Ascending aorta (tissue), 2 donors: ENCODE measurements around the gene NFATC2. TPM values are rescaled to one million over a fixed set of nuclear protein-coding genes. Genes with fewer than 3 reads are reported as not detected.

Source experiments
- DNase-seq, 2 donors: peaks; one replicate each; pipeline ENCODE4 v3.0.0-alpha.2; 2019; ENCODE audit warnings: low spot score in 2 of 2
- H3K27ac ChIP-seq, 2 donors: fragments of 200-600 bp; sonication (generic); one replicate each; pipeline ENCODE4 v1.5.1; 2016 to 2017; ENCODE audit warnings: mild to moderate bottlenecking in 1 of 2
- H3K27me3 ChIP-seq: fragments of 200-600 bp; sonication (generic); one replicate; pipeline ENCODE4 v1.5.1; 2017
- H3K36me3 ChIP-seq, 2 donors: fragments of 200-600 bp; sonication (generic); one replicate each; pipeline ENCODE4 v1.5.1; 2016
- H3K4me1 ChIP-seq, 2 donors: fragments of 200-600 bp; sonication (generic); one replicate each; pipeline ENCODE4 v1.5.1; 2016 to 2017; ENCODE audit warnings: mild to moderate bottlenecking in 1 of 2
- H3K4me3 ChIP-seq, 2 donors: fragments of 200-600 bp; sonication (generic); one replicate each; pipeline ENCODE4 v1.5.1; 2016 to 2017; ENCODE audit warnings: mild to moderate bottlenecking in 1 of 2
- H3K9me3 ChIP-seq, 2 donors: fragments of 200-600 bp; sonication (generic); one replicate each; pipeline ENCODE4 v1.5.1; 2016
- intact Hi-C: fragments of 100-400 bp; cut with DNase I; formaldehyde crosslinking; loops from one replicate; pipeline ENCODE4 v1.15.1; 2023
- total RNA-seq: library from RNA; depleted of rRNA; stranded (reverse); fragments of >200 nt; gene quantifications from one replicate; pipeline ENCODE4 v1.1.0, GENCODE V29; 2016
- TF ChIP-seq, protein P1 (sequence below), 3 experiments: fragments of 200-600 bp in 2 of 3; fragments of 450-650 bp in 1 of 3; sonication (generic) in 2 of 3; IDR thresholded peaks; one replicate each; pipeline ENCODE4 v1.5.1; 2016 to 2019; ENCODE audit warnings: antibody characterized with exemption in 3 of 3, mild to moderate bottlenecking in 1 of 3, moderate library complexity in 1 of 3

Gene NFATC2
- total RNA-seq, 1 donor from 2014 or later = 7.9 TPM

DNA sequence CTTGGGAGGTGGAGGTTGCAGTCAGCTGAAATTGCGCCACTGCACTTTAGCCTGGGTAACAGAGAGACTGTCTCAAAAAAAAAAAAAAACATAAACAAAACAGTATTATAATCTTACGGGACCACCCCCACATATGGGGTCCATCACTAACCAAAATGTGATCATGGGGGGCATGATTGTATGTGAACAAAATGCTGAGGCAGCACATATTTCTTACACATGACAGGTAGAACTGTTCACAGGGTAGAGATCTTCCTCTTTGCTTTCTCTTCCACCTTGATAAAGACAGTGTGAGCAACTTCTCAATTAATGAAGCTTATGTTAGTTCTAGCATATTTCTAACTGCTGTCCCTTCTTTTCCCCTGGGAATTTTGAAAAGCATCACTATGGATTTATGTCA, 24.7 kb downstream of the NFATC2 start:
- Histone ChIP-seq H3K9me3 (no peaks in the 10 kb centered on the region), H3K4me3 (no peak overlapping the region), H3K36me3 (peaks cover under 1 to 7% of the 10 kb centered on the region in 2 donors), H3K27me3 (no peaks in the 10 kb centered on the region), H3K4me1 (no peaks in the 10 kb centered on the region), H3K27ac (no peak overlapping the region)
- no peak for DNase-seq
- TF ChIP-seq, protein P1, sequence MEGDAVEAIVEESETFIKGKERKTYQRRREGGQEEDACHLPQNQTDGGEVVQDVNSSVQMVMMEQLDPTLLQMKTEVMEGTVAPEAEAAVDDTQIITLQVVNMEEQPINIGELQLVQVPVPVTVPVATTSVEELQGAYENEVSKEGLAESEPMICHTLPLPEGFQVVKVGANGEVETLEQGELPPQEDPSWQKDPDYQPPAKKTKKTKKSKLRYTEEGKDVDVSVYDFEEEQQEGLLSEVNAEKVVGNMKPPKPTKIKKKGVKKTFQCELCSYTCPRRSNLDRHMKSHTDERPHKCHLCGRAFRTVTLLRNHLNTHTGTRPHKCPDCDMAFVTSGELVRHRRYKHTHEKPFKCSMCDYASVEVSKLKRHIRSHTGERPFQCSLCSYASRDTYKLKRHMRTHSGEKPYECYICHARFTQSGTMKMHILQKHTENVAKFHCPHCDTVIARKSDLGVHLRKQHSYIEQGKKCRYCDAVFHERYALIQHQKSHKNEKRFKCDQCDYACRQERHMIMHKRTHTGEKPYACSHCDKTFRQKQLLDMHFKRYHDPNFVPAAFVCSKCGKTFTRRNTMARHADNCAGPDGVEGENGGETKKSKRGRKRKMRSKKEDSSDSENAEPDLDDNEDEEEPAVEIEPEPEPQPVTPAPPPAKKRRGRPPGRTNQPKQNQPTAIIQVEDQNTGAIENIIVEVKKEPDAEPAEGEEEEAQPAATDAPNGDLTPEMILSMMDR (IDR thresholded peaks at IDR 0.05) = no peak
- intact Hi-C loops = no loop called here

DNA sequence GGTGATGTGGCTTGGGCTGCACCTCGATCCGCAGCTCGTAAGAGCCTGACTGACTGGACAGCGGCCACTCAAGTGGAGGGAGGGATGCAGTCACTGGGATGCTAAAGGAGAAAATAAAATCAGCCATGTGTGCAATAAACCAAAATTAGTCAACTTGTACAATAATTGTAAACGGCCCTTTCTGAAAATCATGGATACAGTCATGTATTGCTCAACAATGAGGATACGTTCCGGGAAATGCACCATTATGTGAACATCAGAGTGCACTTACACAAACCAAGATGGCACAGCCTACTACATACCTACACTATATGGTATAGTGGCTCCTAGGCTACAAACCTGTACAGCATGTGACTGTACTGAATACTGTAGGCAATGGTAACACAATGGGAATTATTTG, 25.7 kb downstream of the NFATC2 start:
- Histone ChIP-seq H3K9me3 (no peaks in the 10 kb centered on the region), H3K36me3 (peaks cover 0 to 7% of the 10 kb centered on the region in 2 donors), H3K27me3 (no peaks in the 10 kb centered on the region), H3K4me1 (no peaks in the 10 kb centered on the region), H3K4me3 (no peak overlapping the region), H3K27ac (no peak overlapping the region)
- intact Hi-C loops = no loop called here
- no peak for DNase-seq
- TF ChIP-seq, protein P1 (IDR thresholded peaks at IDR 0.05) = no peak

DNA sequence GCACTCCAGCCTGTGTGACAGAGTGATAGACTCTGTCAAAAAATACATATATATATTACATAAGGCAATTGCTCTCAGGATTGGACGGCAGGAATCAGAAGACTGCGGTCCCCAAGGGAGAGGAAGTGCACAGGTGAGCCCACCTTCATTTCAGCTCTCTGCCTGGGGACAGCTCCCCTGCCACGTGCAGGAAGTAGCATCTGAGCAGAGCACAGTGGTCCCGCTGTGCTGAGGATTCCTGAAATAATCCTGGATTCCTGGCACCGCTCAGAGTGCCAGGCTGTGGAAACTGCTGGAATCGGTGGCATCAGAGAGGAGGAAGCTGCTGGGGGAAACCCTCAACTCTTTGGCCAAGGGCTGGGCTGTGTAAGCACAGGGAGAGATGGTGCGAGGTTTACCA, 27.7 kb downstream of the NFATC2 start:
- no peak overlapping the region for H3K27ac ChIP-seq
- no peaks in the 10 kb centered on the region for H3K4me1 ChIP-seq
- intact Hi-C loops = loop anchor here (5.0 kb wide), 1 partner anchor 38 kb away; no protein-coding TSS in a partner anchor
- H3K9me3 ChIP-seq = no peaks in the 10 kb centered on the region
- no peak for DNase-seq
- no peak overlapping the region for H3K4me3 ChIP-seq
- H3K36me3 ChIP-seq = peaks cover 0 to 7% of the 10 kb centered on the region in 2 donors
- no peaks in the 10 kb centered on the region for H3K27me3 ChIP-seq
- TF ChIP-seq, protein P1 (IDR thresholded peaks at IDR 0.05) = no peak

DNA sequence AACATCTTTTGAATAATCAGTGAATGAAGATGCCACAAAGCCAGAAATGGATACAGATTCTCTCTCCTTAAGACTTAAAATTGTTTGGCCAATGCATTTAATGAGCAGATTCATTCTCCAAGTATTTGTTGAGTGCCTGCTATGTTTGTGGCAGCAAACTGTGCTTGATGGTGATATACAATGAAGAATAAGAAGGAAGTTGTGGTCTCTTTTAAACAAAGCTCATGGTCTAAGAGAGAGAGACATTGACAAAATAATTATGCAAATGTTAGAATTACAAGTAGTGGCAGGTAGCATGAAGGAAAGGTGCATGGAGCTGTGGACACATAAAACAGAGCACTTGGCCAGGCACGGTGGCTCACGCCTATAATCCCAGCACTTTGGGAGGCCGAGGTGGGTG, 28.3 kb downstream of the NFATC2 start:
- H3K4me1 ChIP-seq = no peaks in the 10 kb centered on the region
- DNase-seq = no peak
- H3K9me3 ChIP-seq = no peaks in the 10 kb centered on the region
- no peak overlapping the region for H3K27ac ChIP-seq
- TF ChIP-seq, protein P1 (IDR thresholded peaks at IDR 0.05) = no peak
- H3K4me3 ChIP-seq = no peak overlapping the region
- intact Hi-C loops = loop anchor here (5.0 kb wide), 1 partner anchor 37 kb away; no protein-coding TSS in a partner anchor
- H3K36me3 ChIP-seq = peaks cover 0 to 7% of the 10 kb centered on the region in 2 donors
- H3K27me3 ChIP-seq = no peaks in the 10 kb centered on the region

DNA sequence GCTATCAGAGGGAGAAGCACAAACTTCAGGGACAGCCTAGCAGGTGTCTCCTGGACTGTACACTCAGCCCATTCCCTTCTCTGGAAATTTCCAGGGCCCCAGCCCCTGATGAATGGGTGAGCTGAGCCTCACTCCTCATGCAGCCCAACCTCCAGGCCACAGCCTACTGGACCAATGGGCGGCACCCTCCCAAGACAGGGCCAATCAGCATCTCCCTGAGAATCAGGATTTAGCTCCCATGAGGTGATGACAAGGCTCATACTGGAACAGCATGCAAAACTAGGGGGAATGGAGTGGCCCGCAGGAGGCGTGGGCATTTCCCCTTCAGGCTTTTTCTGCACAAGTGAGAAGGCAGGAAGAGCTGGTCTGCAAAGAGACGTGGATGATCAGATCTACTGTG, 29.0 kb downstream of the NFATC2 start:
- DNase-seq = no peak
- H3K4me1 ChIP-seq = no peaks in the 10 kb centered on the region

More for the DNA sequence above, 29.0 kb downstream of the NFATC2 start:
- intact Hi-C loops = loop anchor here (5.0 kb wide), 1 partner anchor 36 kb away; no protein-coding TSS in a partner anchor
- TF ChIP-seq, protein P1 (IDR thresholded peaks at IDR 0.05) = no peak
- Histone ChIP-seq H3K27ac (no peak overlapping the region), H3K4me3 (no peak overlapping the region), H3K27me3 (no peaks in the 10 kb centered on the region), H3K36me3 (peaks cover 0 to 7% of the 10 kb centered on the region in 2 donors), H3K9me3 (no peaks in the 10 kb centered on the region)
